Sigmoid colon (tissue), 4 donors: ENCODE results near the gene FNDC3A.
"Not testable (repeated sequence)": the region's sequence is repeated elsewhere in the genome, so short reads cannot be mapped to it uniquely, and the experiment has no call there.

Experiments used
- POLR2AphosphoS5 ChIP-seq, 4 donors: sonication (generic); formaldehyde crosslinking; IDR thresholded peaks; one replicate each; pipeline ENCODE4 v1.6.1; 2017; ENCODE audit warnings: antibody characterized with exemption in 4 of 4
- TF ChIP-seq, protein P1 (sequence below), 4 experiments: fragments of 450-650 bp in 3 of 4; fragments of 200-600 bp in 1 of 4; IDR thresholded peaks; one replicate each; pipeline ENCODE4 v1.5.1; 2016 to 2019; ENCODE audit warnings: antibody characterized with exemption in 4 of 4, mild to moderate bottlenecking in 3 of 4, moderate library complexity in 2 of 4

DNA sequence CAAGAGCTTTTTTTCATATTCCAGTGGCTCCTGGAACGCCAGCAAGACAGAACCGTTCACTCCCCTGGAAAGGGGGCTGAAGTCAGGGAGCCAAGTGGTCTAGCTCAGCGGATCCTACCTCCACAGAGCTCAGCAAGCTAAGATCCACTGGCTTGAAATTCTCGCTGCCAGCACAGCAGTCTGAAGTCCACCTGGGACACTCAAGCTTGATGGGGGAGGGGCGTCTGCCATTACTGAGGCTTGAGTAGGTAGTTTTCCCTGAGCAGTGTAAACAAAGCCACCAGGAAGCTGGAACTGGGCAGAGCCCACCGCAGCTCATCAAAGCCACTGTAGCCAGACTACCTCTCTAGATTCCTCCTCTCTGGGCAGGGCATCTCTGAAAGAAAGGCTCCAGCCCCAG is 142.7 kb downstream of the FNDC3A start:
- TF ChIP-seq POLR2AphosphoS5 (IDR thresholded peaks at IDR 0.05): not testable (repeated sequence)
- TF ChIP-seq, protein P1, sequence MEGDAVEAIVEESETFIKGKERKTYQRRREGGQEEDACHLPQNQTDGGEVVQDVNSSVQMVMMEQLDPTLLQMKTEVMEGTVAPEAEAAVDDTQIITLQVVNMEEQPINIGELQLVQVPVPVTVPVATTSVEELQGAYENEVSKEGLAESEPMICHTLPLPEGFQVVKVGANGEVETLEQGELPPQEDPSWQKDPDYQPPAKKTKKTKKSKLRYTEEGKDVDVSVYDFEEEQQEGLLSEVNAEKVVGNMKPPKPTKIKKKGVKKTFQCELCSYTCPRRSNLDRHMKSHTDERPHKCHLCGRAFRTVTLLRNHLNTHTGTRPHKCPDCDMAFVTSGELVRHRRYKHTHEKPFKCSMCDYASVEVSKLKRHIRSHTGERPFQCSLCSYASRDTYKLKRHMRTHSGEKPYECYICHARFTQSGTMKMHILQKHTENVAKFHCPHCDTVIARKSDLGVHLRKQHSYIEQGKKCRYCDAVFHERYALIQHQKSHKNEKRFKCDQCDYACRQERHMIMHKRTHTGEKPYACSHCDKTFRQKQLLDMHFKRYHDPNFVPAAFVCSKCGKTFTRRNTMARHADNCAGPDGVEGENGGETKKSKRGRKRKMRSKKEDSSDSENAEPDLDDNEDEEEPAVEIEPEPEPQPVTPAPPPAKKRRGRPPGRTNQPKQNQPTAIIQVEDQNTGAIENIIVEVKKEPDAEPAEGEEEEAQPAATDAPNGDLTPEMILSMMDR (IDR thresholded peaks at IDR 0.05): not testable (repeated sequence)
